ENCODE measurements around the gene DIS3L2.

DIS3L2 gene

GRCh38 chr2:232042911-232043574 is 81.5 kb downstream of the DIS3L2 start:
- no peak overlapping the region for H3K4me3 ChIP-seq (ENCODE audit: low read depth, low read length)
- TF ChIP-seq CTCF (IDR thresholded peaks at IDR 0.05; ENCODE audit: low read depth, low read length) = no peak

- TF ChIP-seq CTCF (IDR thresholded peaks at IDR 0.05; ENCODE audit: low read depth, low read length) = no peak
Measured at GRCh38 chr2:232043966-232044365, 82.5 kb downstream of the DIS3L2 start.

GRCh38 chr2:232049350-232049749 is 87.8 kb downstream of the DIS3L2 start:
- no peak for TF ChIP-seq CTCF (IDR thresholded peaks at IDR 0.05; ENCODE audit: low read depth, low read length)
- H3K4me3 ChIP-seq (ENCODE audit: low read depth, low read length) = no peak overlapping the region

More at GRCh38 chr2:232043966-232044365, 82.5 kb downstream of the DIS3L2 start:
- no peak overlapping the region for H3K4me3 ChIP-seq (ENCODE audit: low read depth, low read length)

GRCh38 chr2:232052591-232052990 is 91.1 kb downstream of the DIS3L2 start:
- H3K4me3 ChIP-seq (ENCODE audit: low read depth, low read length) = no peak overlapping the region
- TF ChIP-seq CTCF (IDR thresholded peaks at IDR 0.05; ENCODE audit: low read depth, low read length) = no peak

GRCh38 chr2:232053777-232054176 is 92.3 kb downstream of the DIS3L2 start:
- no peak overlapping the region for H3K4me3 ChIP-seq (ENCODE audit: low read depth, low read length)
- TF ChIP-seq CTCF (IDR thresholded peaks at IDR 0.05; ENCODE audit: low read depth, low read length) = no peak

- no peak for TF ChIP-seq CTCF (IDR thresholded peaks at IDR 0.05; ENCODE audit: low read depth, low read length)
- no peak overlapping the region for H3K4me3 ChIP-seq (ENCODE audit: low read depth, low read length)
Measured at GRCh38 chr2:232058063-232058877, 96.8 kb downstream of the DIS3L2 start.

GRCh38 chr2:232058931-232059330 is 97.4 kb downstream of the DIS3L2 start:
- no peak for TF ChIP-seq CTCF (IDR thresholded peaks at IDR 0.05; ENCODE audit: low read depth, low read length)

More at GRCh38 chr2:232058931-232059330, 97.4 kb downstream of the DIS3L2 start:
- no peak overlapping the region for H3K4me3 ChIP-seq (ENCODE audit: low read depth, low read length)

All from WI38 (cell line).